Glomerular endothelial cell (primary cell): Measurements from ENCODE around the gene XYLT2. TPM values are rescaled to one million over a fixed set of nuclear protein-coding genes. Genes with fewer than 3 reads are reported as not detected.

Experiments used
- DNase-seq: peaks from one replicate; pipeline ENCODE4 v3.0.0-alpha.2; 2011; ENCODE audit warnings: low read depth, low spot score; ENCODE audit errors: extremely low read depth
- total RNA-seq: library from RNA; depleted of rRNA; stranded (reverse); fragments of >200 nt; gene quantifications from 2 replicates; pipeline ENCODE4 v1.2.3, GENCODE V29; 2015

XYLT2 gene
- total RNA-seq, 1 donor from 2014 or later = 40.1 TPM

GRCh38 chr17:50363217-50364060, 17.5 kb downstream of the XYLT2 start:
- DNase-seq = no peak

GRCh38 chr17:50364061-50364458, 18.1 kb downstream of the XYLT2 start:
- no peak for DNase-seq

GRCh38 chr17:50364715-50365114, 18.8 kb downstream of the XYLT2 start:
- DNase-seq = no peak

- DNase-seq = no peak
Measured at GRCh38 chr17:50365165-50365564, 19.2 kb downstream of the XYLT2 start.

GRCh38 chr17:50365649-50366393, 19.9 kb downstream of the XYLT2 start:
- no peak for DNase-seq

GRCh38 chr17:50367401-50367800, 21.5 kb downstream of the XYLT2 start:
- no peak for DNase-seq

GRCh38 chr17:50370052-50370451, 24.1 kb downstream of the XYLT2 start:
- no peak for DNase-seq

- DNase-seq = no peak
Measured at GRCh38 chr17:50371526-50371925, 25.6 kb downstream of the XYLT2 start.

GRCh38 chr17:50372222-50372757, 26.4 kb downstream of the XYLT2 start:
- DNase-seq = no peak

- peak; percentile 61 for DNase-seq
Measured at GRCh38 chr17:50372758-50373556, 27.0 kb downstream of the XYLT2 start, which contains the start of the genes EME1 and MRPL27. TSS of gene EME1 (plus strand) at chr17:50373229. CDS start at chr17:50375209, 1,980 bp downstream. TSS of gene MRPL27 (minus strand) at chr17:50373184. CDS start at chr17:50373170, 14 bp downstream.

- no peak for DNase-seq
Measured at GRCh38 chr17:50373705-50374104, 27.8 kb downstream of the XYLT2 start.

- DNase-seq = no peak
Measured at GRCh38 chr17:50375858-50376538, 30.1 kb downstream of the XYLT2 start.

- no peak for DNase-seq
Measured at GRCh38 chr17:50379351-50380132, 33.6 kb downstream of the XYLT2 start.

- no peak for DNase-seq
Measured at GRCh38 chr17:50380369-50381259, 34.7 kb downstream of the XYLT2 start.

- no peak for DNase-seq
Measured at GRCh38 chr17:50381260-50381815, 35.4 kb downstream of the XYLT2 start.

- no peak for DNase-seq
Measured at GRCh38 chr17:50381920-50382319, 36.0 kb downstream of the XYLT2 start.

GRCh38 chr17:50382931-50383330, 37.0 kb downstream of the XYLT2 start:
- no peak for DNase-seq

GRCh38 chr17:50386510-50386909, 40.6 kb downstream of the XYLT2 start:
- DNase-seq = no peak
